H1 (cell line): ENCODE measurements around the gene RELN. TPM values are rescaled to one million over a fixed set of nuclear protein-coding genes. Genes with fewer than 3 reads are reported as not detected.

ENCODE experiments used
- CTCF ChIA-PET: fragments of 300-600 bp; sonication (Branson Sonifier 250); formaldehyde crosslinking; loops from one replicate; lab custom pipeline; 2021; ENCODE audit not compliant: partially characterized antibody; lab: Charles Lee
- POLR2A ChIA-PET: fragments of 300-600 bp; sonication (Branson Sonifier 250); formaldehyde crosslinking; loops from one replicate; lab custom pipeline; 2021; ENCODE audit warnings: inconsistent platforms; ENCODE audit not compliant: partially characterized antibody; lab: Charles Lee
- DNase-seq, 2 experiments: peaks; one replicate each; pipeline versions ENCODE4 v3.0.0 to v3.0.0-alpha.2; 2010 to 2022; ENCODE audit warnings: low spot score in 2 of 2, low read depth in 1 of 2, mixed read lengths in 1 of 2
- FAIRE-seq: peaks from 2 replicates; lab custom pipeline; 2011; peaks lifted over from hg19 to GRCh38; lab: Jason Lieb, UNC
- H2AFZ ChIP-seq: 2 replicates; pipeline ENCODE4 v1.8.1; 2012; ENCODE audit warnings: low read length, inconsistent platforms
- H2AK5ac ChIP-seq: 2 replicates; pipeline ENCODE4 v1.6.1; 2013; ENCODE audit warnings: low read depth, low read length
- H2BK120ac ChIP-seq: replicated peaks from 2 replicates; pipeline ENCODE3; 2013; ENCODE audit warnings: low read depth, low read length, inconsistent platforms
- H2BK12ac ChIP-seq: 2 replicates; pipeline ENCODE4 v1.6.1; 2013; ENCODE audit warnings: low read depth, low read length
- H2BK15ac ChIP-seq: 2 replicates; pipeline ENCODE4 v1.6.1; 2013; ENCODE audit warnings: low read length
- H2BK20ac ChIP-seq: 2 replicates; pipeline ENCODE4 v1.6.1; 2013; ENCODE audit warnings: low read length
- H2BK5ac ChIP-seq: 2 replicates; pipeline ENCODE4 v1.6.1; 2013; ENCODE audit warnings: low read depth, low read length
- H3K14ac ChIP-seq: 2 replicates; pipeline ENCODE4 v1.6.1; 2013; ENCODE audit warnings: inconsistent platforms; ENCODE audit not compliant: insufficient read length
- H3K18ac ChIP-seq: 2 replicates; pipeline ENCODE4 v1.6.1; 2013; ENCODE audit warnings: low read length; ENCODE audit errors: extremely low read depth
- H3K23ac ChIP-seq: 2 replicates; pipeline ENCODE4 v1.6.1; 2013; ENCODE audit warnings: inconsistent platforms; ENCODE audit not compliant: insufficient read length
- H3K23me2 ChIP-seq: 2 replicates; pipeline ENCODE4 v1.6.1; 2013; ENCODE audit warnings: low read depth, low read length
- H3K27ac ChIP-seq: 2 replicates; pipeline ENCODE4 v1.6.1; 2011; ENCODE audit warnings: low read depth, low read length, inconsistent platforms
- H3K27me3 ChIP-seq, 4 experiments: replicated peaks in 1 of 4; 1 replicate in 1 of 4; 2 replicates in 3 of 4; pipeline versions ENCODE4 v1.6.1 to v1.8.1; 2011 to 2013; ENCODE audit warnings: low read length in 3 of 4, mild to moderate bottlenecking in 3 of 4, inconsistent platforms in 2 of 4, mixed read lengths in 2 of 4, moderate library complexity in 1 of 4; ENCODE audit not compliant: control insufficient read depth in 3 of 4, insufficient read depth in 3 of 4; ENCODE audit errors: extremely low read depth in 1 of 4
- H3K36me3 ChIP-seq, 4 experiments: 2 replicates each; pipeline versions ENCODE4 v1.6.1 to v1.8.1; 2011 to 2013; ENCODE audit warnings: mild to moderate bottlenecking in 4 of 4, low read length in 3 of 4, moderate library complexity in 2 of 4, control low read depth in 1 of 4, inconsistent platforms in 1 of 4; ENCODE audit not compliant: insufficient read depth in 4 of 4, control insufficient read depth in 2 of 4
- H3K4ac ChIP-seq: replicated peaks from 2 replicates; pipeline ENCODE3; 2013; ENCODE audit warnings: low read length, low read depth, mixed read lengths, inconsistent platforms; ENCODE audit not compliant: insufficient read length
- H3K4me1 ChIP-seq, 4 experiments: replicated peaks in 1 of 4; 1 replicate in 1 of 4; 2 replicates in 3 of 4; pipeline versions ENCODE4 v1.6.1 to v1.8.1; 2011 to 2013; ENCODE audit warnings: low read length in 3 of 4, inconsistent platforms in 2 of 4, mixed read lengths in 1 of 4; ENCODE audit not compliant: insufficient read depth in 4 of 4, control insufficient read depth in 3 of 4
- H3K4me2 ChIP-seq, 2 experiments: 2 replicates each; pipeline versions ENCODE4 v1.6.1 to v1.8.1; 2011 to 2013; ENCODE audit warnings: low read depth in 2 of 2, low read length in 2 of 2, control low read depth in 1 of 2, inconsistent platforms in 1 of 2, mild to moderate bottlenecking in 1 of 2; ENCODE audit not compliant: insufficient read depth in 1 of 2
- H3K4me3 ChIP-seq, 4 experiments: fragments of 200-600, 300-600 bp in 1 of 4; sonication (generic), shearing (Covaris generic), sonication (Bioruptor Twin) in 1 of 4; 2 replicates each; pipeline versions ENCODE4 v1.5.1 to v1.8.1; 2011 to 2016; ENCODE audit warnings: low read length in 4 of 4, low read depth in 3 of 4, control low read depth in 2 of 4, inconsistent platforms in 2 of 4, mild to moderate bottlenecking in 2 of 4, mixed read lengths in 1 of 4, moderate library complexity in 1 of 4; ENCODE audit not compliant: insufficient read depth in 2 of 4; ENCODE audit errors: extremely low read depth in 1 of 4
- H3K56ac ChIP-seq: replicated peaks from 2 replicates; pipeline ENCODE3; 2013; ENCODE audit warnings: low read depth, mild to moderate bottlenecking, mixed read lengths, low read length, inconsistent platforms; ENCODE audit not compliant: insufficient read length
- H3K79me1 ChIP-seq: 2 replicates; pipeline ENCODE4 v1.6.1; 2013; ENCODE audit warnings: low read depth, low read length, control low read depth
- H3K79me2 ChIP-seq, 2 experiments: 2 replicates each; pipeline versions ENCODE4 v1.6.1 to v1.8.1; 2012 to 2013; ENCODE audit warnings: low read length in 2 of 2, mild to moderate bottlenecking in 2 of 2, inconsistent platforms in 1 of 2; ENCODE audit not compliant: insufficient read depth in 2 of 2, control insufficient read depth in 1 of 2
- H3K9ac ChIP-seq, 4 experiments: replicated peaks in 1 of 4; 1 replicate in 1 of 4; 2 replicates in 3 of 4; pipeline versions ENCODE4 v1.6.1 to v1.8.1; 2011 to 2013; ENCODE audit warnings: low read depth in 3 of 4, low read length in 3 of 4, control low read depth in 2 of 4, mild to moderate bottlenecking in 2 of 4, moderate library complexity in 2 of 4, inconsistent platforms in 1 of 4; ENCODE audit errors: extremely low read depth in 1 of 4
- H3K9me3 ChIP-seq, 2 experiments: 2 replicates each; pipeline versions ENCODE4 v1.6.1 to v1.8.1; 2012 to 2013; ENCODE audit warnings: mild to moderate bottlenecking in 2 of 2, moderate library complexity in 2 of 2, control low read depth in 1 of 2, inconsistent platforms in 1 of 2, low read depth in 1 of 2, low read length in 1 of 2, mixed read lengths in 1 of 2; ENCODE audit not compliant: insufficient read depth in 2 of 2
- H4K20me1 ChIP-seq, 2 experiments: replicated peaks in 1 of 2; 2 replicates each; pipeline versions ENCODE3 to v1.8.1; 2011 to 2013; ENCODE audit warnings: inconsistent platforms in 2 of 2, low read length in 2 of 2, mild to moderate bottlenecking in 1 of 2; ENCODE audit not compliant: insufficient read depth in 2 of 2, control insufficient read depth in 1 of 2
- H4K5ac ChIP-seq: 2 replicates; pipeline ENCODE4 v1.6.1; 2013; ENCODE audit warnings: low read length, low read depth, mixed read lengths, inconsistent platforms; ENCODE audit not compliant: insufficient read length
- H4K8ac ChIP-seq: 2 replicates; pipeline ENCODE4 v1.8.0; 2013; ENCODE audit warnings: mild to moderate bottlenecking, moderate library complexity, low read length, inconsistent platforms; ENCODE audit not compliant: insufficient read depth; ENCODE audit errors: extremely low read depth
- H4K91ac ChIP-seq: replicated peaks from 2 replicates; pipeline ENCODE3; 2013; ENCODE audit warnings: low read length, mixed read lengths, inconsistent platforms; ENCODE audit not compliant: insufficient read length
- ASH2L ChIP-seq: fragments of 200-600, 300-600 bp; sonication (generic); IDR thresholded peaks from one replicate; pipeline ENCODE4 v1.7.1; 2017; ENCODE audit warnings: low read length
- BCL11A ChIP-seq, 2 experiments: IDR thresholded peaks; one replicate each; pipeline ENCODE4 v1.6.1; 2011; ENCODE audit warnings: low read depth in 2 of 2, low read length in 2 of 2, mild to moderate bottlenecking in 2 of 2
- CHD1 ChIP-seq: IDR thresholded peaks from 2 replicates; pipeline ENCODE4 v1.6.1; 2012; ENCODE audit warnings: low read depth, low read length, improper control_type of control experiment
- NANOG ChIP-seq: IDR thresholded peaks from 2 replicates; pipeline ENCODE4 v1.6.1; 2011; ENCODE audit warnings: low read length, low read depth, mild to moderate bottlenecking, inconsistent platforms; ENCODE audit not compliant: insufficient read depth, poor library complexity, severe bottlenecking
- POLR2A ChIP-seq, 2 experiments: IDR thresholded peaks; 1 replicate in 1 of 2; 2 replicates in 1 of 2; pipeline ENCODE4 v1.6.1; 2011; ENCODE audit warnings: low read depth in 2 of 2, low read length in 2 of 2, mild to moderate bottlenecking in 2 of 2; ENCODE audit errors: control extremely low read depth in 1 of 2
- POLR2AphosphoS5 ChIP-seq: IDR thresholded peaks from 2 replicates; pipeline ENCODE4 v1.6.1; 2011; ENCODE audit warnings: low read depth, low read length
- RAD21 ChIP-seq, 2 experiments: IDR thresholded peaks in 1 of 2; conservative IDR thresholded peaks in 1 of 2; 2 replicates each; pipeline ENCODE4 v1.6.1; 2011; ENCODE audit warnings: low read depth in 2 of 2, low read length in 2 of 2, improper control_type of control experiment in 1 of 2, inconsistent platforms in 1 of 2, mild to moderate bottlenecking in 1 of 2, moderate library complexity in 1 of 2
- SP2 ChIP-seq: IDR thresholded peaks from 2 replicates; pipeline ENCODE4 v1.6.1; 2012; ENCODE audit warnings: mild to moderate bottlenecking, low read length, inconsistent platforms
- TAF7 ChIP-seq: optimal IDR thresholded peaks from 2 replicates; pipeline ENCODE3; 2011; ENCODE audit warnings: low read depth, mild to moderate bottlenecking, inconsistent platforms, low read length, moderate library complexity, borderline replicate concordance
- TBP ChIP-seq: IDR thresholded peaks from 2 replicates; pipeline ENCODE4 v1.6.1; 2011; ENCODE audit warnings: low read depth, low read length, improper control_type of control experiment
- WGBS, 2 experiments: shearing (Covaris generic) in 1 of 2; methylation state at CpG; one replicate each; pipeline versions ENCODE4 v1.1.6 to v1.1.7; 2013 to 2015; ENCODE audit warnings: low lambda C conversion rate in 2 of 2, mixed read lengths in 2 of 2, inconsistent platforms in 1 of 2, low coverage in 1 of 2, missing lambda C conversion rate in 1 of 2; ENCODE audit not compliant: insufficient replicate concordance in 2 of 2, insufficient coverage in 1 of 2, insufficient read length in 1 of 2; ENCODE audit errors: extremely low coverage in 1 of 2, missing lambda C conversion rate in 1 of 2; 5-methylcytosine and 5-hydroxymethylcytosine counted together
- polyA plus RNA-seq, 7 experiments: library from polyadenylated mRNA; depleted of rRNA in 3 of 7; stranded (reverse) in 5 of 7; unstranded in 2 of 7; fragments of >200 nt in 5 of 7; fragments of 200-250 nt in 2 of 7; gene quantifications; 1 replicate in 5 of 7; 2 replicates in 1 of 7; 4 replicates in 1 of 7; pipeline versions ENCODE4 v1.2.1 to v1.2.3, GENCODE V29; 2011 to 2013; ENCODE audit warnings: missing spikeins in 2 of 7, mixed read lengths in 2 of 7
- total RNA-seq: library from RNA; stranded (reverse); fragmentation: NEBNext Ultra II Directional; extraction: Animal tissue kit (Norgen Biotek cat#: 25700); gene quantifications from 2 replicates; pipeline ENCODE4 v1.2.1, GENCODE V29; 2021
- TF ChIP-seq, protein P1 (sequence below): IDR thresholded peaks from 2 replicates; pipeline ENCODE4 v1.6.1; 2012; ENCODE audit warnings: low read length, inconsistent platforms

The RELN gene
- total and polyA plus RNA-seq, 2 of the 8 experiments (the other 6 are each of a cell fraction or from before 2014, with no cell fraction given) = 0.03 to 0.07 TPM

DNA sequence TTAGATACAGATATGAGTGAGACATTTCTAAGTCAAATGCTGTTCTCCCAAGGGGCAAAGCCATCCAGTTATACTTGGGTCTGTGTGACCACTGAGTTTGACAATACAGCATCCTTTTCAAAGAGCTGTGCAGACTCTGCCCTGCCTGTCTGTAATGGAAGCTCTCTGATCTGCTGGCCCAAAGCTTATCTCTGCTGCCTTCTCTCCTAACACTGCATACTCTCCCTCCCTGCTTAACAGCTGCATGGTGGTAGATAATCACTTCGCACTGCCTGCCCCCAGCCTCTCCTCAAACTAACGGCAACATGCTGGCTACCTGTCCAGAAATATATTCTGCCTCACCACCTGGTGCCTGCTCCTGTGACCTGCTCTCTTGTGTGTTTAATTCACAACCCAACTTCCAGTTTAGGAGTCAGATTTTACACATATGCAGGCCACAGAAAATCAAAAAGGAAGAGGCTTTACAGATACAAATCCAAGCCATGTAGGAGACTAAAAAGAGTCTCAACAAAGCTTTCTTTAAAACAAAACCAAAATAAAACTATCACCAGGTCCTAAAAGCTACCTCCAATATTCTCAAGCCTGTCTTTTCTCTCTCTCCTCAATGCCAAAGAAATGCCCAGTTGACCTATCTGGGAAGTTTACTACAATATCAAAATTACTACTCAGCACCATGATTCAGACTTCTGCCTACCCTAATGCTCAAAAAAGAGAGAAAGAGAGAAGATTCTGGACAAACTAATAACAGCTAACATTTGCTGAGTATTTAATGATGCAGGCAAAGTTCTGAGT, 145.6 kb downstream of the RELN start:
- Histone ChIP-seq H3K4ac (no peak overlapping the region), H3K14ac (no peak overlapping the region), H3K79me1 (no peaks in the 10 kb centered on the region), H3K56ac (no peak overlapping the region), H2AFZ (no peak overlapping the region), H3K9ac (no peak overlapping the region), H2BK120ac (no peak overlapping the region), H3K18ac (no peak overlapping the region), H4K8ac (no peak overlapping the region), H2BK20ac (no peak overlapping the region), H4K20me1 (no peaks in the 10 kb centered on the region), H3K27ac (no peak overlapping the region), H3K4me2 (no peak overlapping the region), H3K79me2 (no peaks in the 10 kb centered on the region), H2BK5ac (no peak overlapping the region), H3K23ac (no peak overlapping the region), H3K23me2 (no peaks in the 10 kb centered on the region), H4K91ac (no peak overlapping the region), H4K5ac (no peak overlapping the region), H3K9me3 (no peaks in the 10 kb centered on the region; a peak in 1 of 4 replicates), H3K4me3 (no peak overlapping the region), H2BK15ac (no peak overlapping the region), H3K4me1 (no peaks in the 10 kb centered on the region), H3K36me3 (no peaks in the 10 kb centered on the region), H2BK12ac (no peak overlapping the region), H3K27me3 (no peaks in the 10 kb centered on the region), H2AK5ac (no peak overlapping the region)
- FAIRE-seq (no peak), DNase-seq (no peak)
- ChIA-PET POLR2A (no interaction called here), CTCF (interaction anchor here (0.5 to 1.0 kb wide), 3 partner anchors 230 to 385 kb away, joined by 3 to 4 read pairs (median 3); no protein-coding TSS in a partner anchor)
- WGBS, 2 experiments = 86% methylated on average over 2 of the region's 2 CpGs; no CpG with 5 or more reads in 1 of the 2 experiments
- TF ChIP-seq SP2 (no peak), RAD21 (IDR thresholded peaks at IDR 0.05 in 1 of 2, conservative IDR thresholded peaks at IDR 0.05 in 1 of 2; ENCODE audit: low read depth in 2 of 2, low read length in 2 of 2) (no peak), POLR2A (IDR thresholded peaks at IDR 0.05; ENCODE audit: control extremely low read depth in 1 of 2, low read depth in 2 of 2, low read length in 2 of 2) (no peak), CHD1 (no peak), BCL11A (IDR thresholded peaks at IDR 0.05; ENCODE audit: low read depth in 2 of 2, low read length in 2 of 2) (no peak), ASH2L (no peak), POLR2AphosphoS5 (no peak), NANOG (no peak), TBP (no peak), TAF7 (no peak)
- TF ChIP-seq, protein P1, sequence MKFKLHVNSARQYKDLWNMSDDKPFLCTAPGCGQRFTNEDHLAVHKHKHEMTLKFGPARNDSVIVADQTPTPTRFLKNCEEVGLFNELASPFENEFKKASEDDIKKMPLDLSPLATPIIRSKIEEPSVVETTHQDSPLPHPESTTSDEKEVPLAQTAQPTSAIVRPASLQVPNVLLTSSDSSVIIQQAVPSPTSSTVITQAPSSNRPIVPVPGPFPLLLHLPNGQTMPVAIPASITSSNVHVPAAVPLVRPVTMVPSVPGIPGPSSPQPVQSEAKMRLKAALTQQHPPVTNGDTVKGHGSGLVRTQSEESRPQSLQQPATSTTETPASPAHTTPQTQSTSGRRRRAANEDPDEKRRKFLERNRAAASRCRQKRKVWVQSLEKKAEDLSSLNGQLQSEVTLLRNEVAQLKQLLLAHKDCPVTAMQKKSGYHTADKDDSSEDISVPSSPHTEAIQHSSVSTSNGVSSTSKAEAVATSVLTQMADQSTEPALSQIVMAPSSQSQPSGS = no peak
